Caco-2 (cell line): ENCODE measurements around the gene CXCL6. TPM values are rescaled to one million over a fixed set of nuclear protein-coding genes. Genes with fewer than 3 reads are reported as not detected.

ENCODE experiments used
- BruUV-seq: library from RNA; stranded (reverse); fragments of 400-500 nt; replicated peaks from 2 replicates; lab custom pipeline; 2021; lab: Mats Ljungman, UMichigan
- CTCF ChIA-PET: fragments of 300-600 bp; sonication (Branson Sonifier 250); formaldehyde crosslinking; loops from one replicate; lab custom pipeline; 2022; ENCODE audit warnings: antibody characterized with exemption; lab: Charles Lee
- POLR2A ChIA-PET: fragments of 300-600 bp; sonication (Branson Sonifier 250); formaldehyde crosslinking; loops from one replicate; lab custom pipeline; 2022; ENCODE audit warnings: antibody characterized with exemption; lab: Charles Lee
- DNase-seq, 2 experiments: peaks; one replicate each; pipeline versions ENCODE4 v3.0.0 to v3.0.0-alpha.2; 2020 to 2022
- H3K27me3 ChIP-seq: replicated peaks from 2 replicates; pipeline ENCODE4 v1.6.0; 2011; ENCODE audit warnings: low read length; ENCODE audit not compliant: control insufficient read depth, insufficient read depth
- H3K36me3 ChIP-seq: 2 replicates; pipeline ENCODE4 v1.5.1; 2011; ENCODE audit warnings: low read length; ENCODE audit not compliant: control insufficient read depth, insufficient read depth
- H3K4me1 ChIP-seq: fragments of 250-450 bp; sonication (Bioruptor Pico); 2 replicates; pipeline ENCODE4 v1.5.1; 2020; ENCODE audit warnings: mild to moderate bottlenecking
- H3K4me3 ChIP-seq: 2 replicates; pipeline ENCODE4 v1.5.1; 2011; ENCODE audit warnings: low read depth, mild to moderate bottlenecking, control low read depth, low read length
- H3K9me3 ChIP-seq: fragments of 250-450 bp; sonication (Bioruptor Pico); 2 replicates; pipeline ENCODE4 v1.5.1; 2020; ENCODE audit warnings: mild to moderate bottlenecking, moderate library complexity
- H3K27ac Mint-ChIP-seq: one replicate; pipeline ENCODE4 v1.8.0; 2022; ENCODE audit warnings: mixed read lengths; ENCODE audit not compliant: unreplicated experiment
- H3K27me3 Mint-ChIP-seq: one replicate; pipeline ENCODE4 v1.8.0; 2022; ENCODE audit warnings: mixed read lengths; ENCODE audit not compliant: insufficient read depth, unreplicated experiment
- H3K36me3 Mint-ChIP-seq: one replicate; pipeline ENCODE4 v1.8.0; 2022; ENCODE audit warnings: mild to moderate bottlenecking, mixed read lengths; ENCODE audit not compliant: insufficient read depth, unreplicated experiment
- H3K4me1 Mint-ChIP-seq: one replicate; pipeline ENCODE4 v1.8.0; 2022; ENCODE audit warnings: low read depth, mixed read lengths; ENCODE audit not compliant: unreplicated experiment
- H3K4me3 Mint-ChIP-seq: one replicate; pipeline ENCODE4 v1.8.0; 2022; ENCODE audit warnings: mild to moderate bottlenecking, moderate library complexity, mixed read lengths; ENCODE audit not compliant: unreplicated experiment
- H3K9me3 Mint-ChIP-seq: one replicate; pipeline ENCODE4 v1.8.0; 2022; ENCODE audit warnings: mixed read lengths; ENCODE audit not compliant: unreplicated experiment
- CTCF ChIP-seq, 2 experiments: fragments of 200-600 bp in 1 of 2; IDR thresholded peaks; 1 replicate in 1 of 2; 2 replicates in 1 of 2; pipeline versions ENCODE4 v1.5.1 to v1.8.0; 2011 to 2022; ENCODE audit warnings: antibody characterized with exemption in 1 of 2, control low read depth in 1 of 2, inconsistent platforms in 1 of 2, low read depth in 1 of 2, low read length in 1 of 2, mild to moderate bottlenecking in 1 of 2, moderate library complexity in 1 of 2; ENCODE audit not compliant: insufficient read depth in 1 of 2, severe bottlenecking in 1 of 2, unreplicated experiment in 1 of 2
- intact Hi-C: fragments of 100-400 bp; cut with micrococcal nuclease; formaldehyde crosslinking; loops from one replicate; pipeline ENCODE4 v1.10.0; 2022; ENCODE audit not compliant: unreplicated experiment
- total RNA-seq: library from RNA; stranded (reverse); gene quantifications from 2 replicates; pipeline ENCODE4 v1.2.3, GENCODE V29; 2022

Gene CXCL6
- total RNA-seq, 1 experiment from 2014 or later = not detected

- intact Hi-C loops = no loop called here
- POLR2A ChIA-PET = no interaction called here
These were observed 34.3 kb downstream of the CXCL6 start for GRCh38 chr4:73870768-73871167.

GRCh38 chr4:73871511-73872310 is 35.2 kb downstream of the CXCL6 start:
- no TSS peak for BruUV-seq
- Histone ChIP-seq H3K27me3 (no peaks in the 10 kb centered on the region), H3K4me3 (no peak overlapping the region), H3K4me1 (no peaks in the 10 kb centered on the region; the same call in 1 of the 2 replicates), H3K36me3 (no peaks in the 10 kb centered on the region), H3K9me3 (no peaks in the 10 kb centered on the region)
- Mint-ChIP-seq H3K9me3 (no peaks in the 10 kb centered on the region), H3K4me1 (no peaks in the 10 kb centered on the region), H3K4me3 (no peak overlapping the region), H3K27me3 (peaks cover 11% of the 10 kb centered on the region), H3K27ac (no peak overlapping the region), H3K36me3 (no peaks in the 10 kb centered on the region)
- CTCF ChIA-PET = interaction anchor here (0.5 kb wide), 1 partner anchor 271 kb away, joined by 3 read pairs; no protein-coding TSS in a partner anchor
- DNase-seq = no peak
- POLR2A ChIA-PET = no interaction called here
- intact Hi-C loops = no loop called here
- no peak for TF ChIP-seq CTCF (IDR thresholded peaks at IDR 0.05; ENCODE audit: insufficient read depth in 1 of 2, low read depth in 1 of 2, low read length in 1 of 2, severe bottlenecking in 1 of 2, unreplicated experiment in 1 of 2)

More at GRCh38 chr4:73870768-73871167, 34.3 kb downstream of the CXCL6 start:
- DNase-seq = no peak
- H3K4me3 ChIP-seq = no peak overlapping the region
- H3K27me3 ChIP-seq = no peaks in the 10 kb centered on the region
- BruUV-seq = TSS peak; percentile 35
- CTCF ChIA-PET = no interaction called here
- H3K27ac Mint-ChIP-seq = no peak overlapping the region
- H3K4me1 Mint-ChIP-seq = no peaks in the 10 kb centered on the region
- no peaks in the 10 kb centered on the region for H3K9me3 Mint-ChIP-seq
- no peak for TF ChIP-seq CTCF (IDR thresholded peaks at IDR 0.05; ENCODE audit: insufficient read depth in 1 of 2, low read depth in 1 of 2, low read length in 1 of 2, severe bottlenecking in 1 of 2, unreplicated experiment in 1 of 2)
- H3K27me3 Mint-ChIP-seq = peaks cover 11% of the 10 kb centered on the region
- no peak overlapping the region for H3K4me3 Mint-ChIP-seq
- no peaks in the 10 kb centered on the region for H3K36me3 Mint-ChIP-seq
- no peaks in the 10 kb centered on the region for H3K36me3 ChIP-seq
- H3K9me3 ChIP-seq = no peaks in the 10 kb centered on the region
- no peaks in the 10 kb centered on the region; the same call in 1 of the 2 replicates for H3K4me1 ChIP-seq

GRCh38 chr4:73872316-73873108 is 36.0 kb downstream of the CXCL6 start:
- Histone ChIP-seq H3K36me3 (no peaks in the 10 kb centered on the region), H3K9me3 (no peaks in the 10 kb centered on the region), H3K4me3 (no peak overlapping the region), H3K27me3 (no peaks in the 10 kb centered on the region), H3K4me1 (no peaks in the 10 kb centered on the region; the same call in 1 of the 2 replicates)
- H3K36me3 Mint-ChIP-seq = no peaks in the 10 kb centered on the region
- DNase-seq = no peak
- H3K9me3 Mint-ChIP-seq = no peaks in the 10 kb centered on the region
- ChIA-PET POLR2A (no interaction called here), CTCF (no interaction called here)
- H3K4me3 Mint-ChIP-seq = no peak overlapping the region
- no peak overlapping the region for H3K27ac Mint-ChIP-seq
- peaks cover 13% of the 10 kb centered on the region for H3K27me3 Mint-ChIP-seq
- no peak for TF ChIP-seq CTCF (IDR thresholded peaks at IDR 0.05; ENCODE audit: insufficient read depth in 1 of 2, low read depth in 1 of 2, low read length in 1 of 2, severe bottlenecking in 1 of 2, unreplicated experiment in 1 of 2)
- BruUV-seq = no TSS peak
- intact Hi-C loops = no loop called here
- H3K4me1 Mint-ChIP-seq = no peaks in the 10 kb centered on the region
